ENCODE measurements around the gene RPS6KA5. TPM values are rescaled to one million over a fixed set of nuclear protein-coding genes. Genes with fewer than 3 reads are reported as not detected.
"Not testable (repeated sequence)": the region's sequence is repeated elsewhere in the genome, so short reads cannot be mapped to it uniquely, and the experiment has no call there.

Gene RPS6KA5
- total RNA-seq, 4 donors from 2014 or later: 30.8 to 48.6 (median 36.6) TPM

DNA sequence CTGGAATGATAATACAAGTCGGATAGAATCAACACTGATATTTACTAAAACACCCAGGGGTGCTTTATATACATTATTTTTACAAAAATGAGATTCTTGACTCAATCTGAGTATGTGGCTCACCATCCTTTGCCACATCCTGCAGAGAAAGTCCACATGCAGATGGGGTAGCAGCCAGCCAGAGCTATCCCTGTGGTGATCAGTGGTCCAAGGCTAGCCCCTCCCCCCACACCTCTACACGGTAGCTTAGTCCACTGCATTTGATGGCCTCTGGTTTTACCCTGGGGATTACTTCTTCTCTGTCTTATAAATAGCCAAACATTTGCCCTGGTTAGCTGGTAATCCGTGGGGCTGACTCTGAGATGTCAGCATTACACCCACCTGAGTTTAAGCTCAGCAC lies 216.1 kb downstream of the RPS6KA5 start:
- no peak for ATAC-seq
- no peak overlapping the region for H3K4me3 ChIP-seq
- no peaks in the 10 kb centered on the region for H3K27me3 ChIP-seq
- no peak for TF ChIP-seq EP300 (IDR thresholded peaks at IDR 0.05)
- TF ChIP-seq POLR2A (IDR thresholded peaks at IDR 0.05): no peak
- TF ChIP-seq, protein P1, sequence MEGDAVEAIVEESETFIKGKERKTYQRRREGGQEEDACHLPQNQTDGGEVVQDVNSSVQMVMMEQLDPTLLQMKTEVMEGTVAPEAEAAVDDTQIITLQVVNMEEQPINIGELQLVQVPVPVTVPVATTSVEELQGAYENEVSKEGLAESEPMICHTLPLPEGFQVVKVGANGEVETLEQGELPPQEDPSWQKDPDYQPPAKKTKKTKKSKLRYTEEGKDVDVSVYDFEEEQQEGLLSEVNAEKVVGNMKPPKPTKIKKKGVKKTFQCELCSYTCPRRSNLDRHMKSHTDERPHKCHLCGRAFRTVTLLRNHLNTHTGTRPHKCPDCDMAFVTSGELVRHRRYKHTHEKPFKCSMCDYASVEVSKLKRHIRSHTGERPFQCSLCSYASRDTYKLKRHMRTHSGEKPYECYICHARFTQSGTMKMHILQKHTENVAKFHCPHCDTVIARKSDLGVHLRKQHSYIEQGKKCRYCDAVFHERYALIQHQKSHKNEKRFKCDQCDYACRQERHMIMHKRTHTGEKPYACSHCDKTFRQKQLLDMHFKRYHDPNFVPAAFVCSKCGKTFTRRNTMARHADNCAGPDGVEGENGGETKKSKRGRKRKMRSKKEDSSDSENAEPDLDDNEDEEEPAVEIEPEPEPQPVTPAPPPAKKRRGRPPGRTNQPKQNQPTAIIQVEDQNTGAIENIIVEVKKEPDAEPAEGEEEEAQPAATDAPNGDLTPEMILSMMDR (IDR thresholded peaks at IDR 0.05): no peak
- TF ChIP-seq POLR2AphosphoS5 (IDR thresholded peaks at IDR 0.05): no peak
- no peaks in the 10 kb centered on the region for H3K9me3 ChIP-seq
- H3K4me1 ChIP-seq: peaks cover 0 to 4% (median 4%) of the 10 kb centered on the region in 3 donors
- peaks cover 0 to 15% of the 10 kb centered on the region in 2 donors for H3K36me3 ChIP-seq
- no peak overlapping the region for H3K27ac ChIP-seq
- 79 to 88% methylated on average over 1 to 2 of the region's 3 CpGs for WGBS, 2 donors (ENCODE audit: low coverage in 1 of 2)

DNA sequence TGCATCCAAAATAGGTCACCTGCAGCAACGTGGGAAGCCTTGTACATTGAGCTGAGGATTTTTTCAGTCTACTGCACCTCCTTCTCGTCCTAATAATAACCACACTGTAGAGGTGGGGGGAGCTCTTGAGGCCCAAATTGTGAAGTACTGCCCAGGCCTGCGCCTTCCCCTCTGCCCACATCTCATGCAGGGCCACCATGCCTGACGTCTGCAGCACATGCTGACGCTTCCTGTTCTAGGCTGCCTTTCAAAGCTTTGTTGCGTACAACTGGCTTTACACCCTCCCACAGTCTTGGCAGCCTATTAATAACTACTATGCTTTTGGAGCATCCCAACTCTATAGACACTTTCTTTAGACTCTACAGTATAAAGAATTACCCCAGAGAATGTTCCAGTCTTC lies 217.7 kb downstream of the RPS6KA5 start:
- Histone ChIP-seq H3K27ac (no peak overlapping the region), H3K4me3 (no peak overlapping the region), H3K4me1 (peaks cover 0 to 13% (median 6%) of the 10 kb centered on the region in 3 donors), H3K36me3 (peaks cover 0 to 14% of the 10 kb centered on the region in 2 donors), H3K9me3 (no peaks in the 10 kb centered on the region), H3K27me3 (no peaks in the 10 kb centered on the region)
- TF ChIP-seq EP300 (IDR thresholded peaks at IDR 0.05) (no peak), POLR2A (IDR thresholded peaks at IDR 0.05) (no peak), POLR2AphosphoS5 (IDR thresholded peaks at IDR 0.05) (no peak)
- TF ChIP-seq, protein P1 (IDR thresholded peaks at IDR 0.05): no peak
- no peak for ATAC-seq
- 67 to 84% methylated on average over 2 to 5 of the region's 6 CpGs for WGBS, 2 donors (ENCODE audit: low coverage in 1 of 2)

DNA sequence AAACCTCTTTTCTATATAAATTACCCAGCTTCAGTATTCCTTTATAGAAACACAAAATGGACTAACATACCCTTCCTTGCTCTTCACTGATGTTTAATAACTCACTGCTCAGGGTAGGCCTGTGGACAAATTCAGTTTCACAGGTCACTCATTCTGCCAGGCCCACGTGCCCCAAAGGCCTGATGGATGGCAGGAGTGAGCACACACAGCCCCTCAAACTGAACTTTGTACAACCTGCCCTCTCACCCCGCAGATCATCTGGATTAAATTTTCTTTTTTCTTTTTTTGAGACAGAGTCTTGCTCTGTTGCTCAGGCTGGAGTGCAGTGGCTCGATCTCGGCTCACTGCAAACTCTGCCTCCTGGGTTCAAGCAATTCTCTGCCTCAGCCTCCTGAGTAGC lies 219.8 kb downstream of the RPS6KA5 start:
- H3K27ac ChIP-seq, ATAC-seq, H3K4me3 ChIP-seq, H3K27me3 ChIP-seq, H3K9me3 ChIP-seq, H3K36me3 ChIP-seq: not testable (repeated sequence)
- WGBS, 2 donors (ENCODE audit: low coverage in 1 of 2): 83 to 100% methylated on average over 1 to 4 of the region's 4 CpGs
- peaks cover 0 to 13% (median 6%) of the 10 kb centered on the region in 3 donors for H3K4me1 ChIP-seq

DNA sequence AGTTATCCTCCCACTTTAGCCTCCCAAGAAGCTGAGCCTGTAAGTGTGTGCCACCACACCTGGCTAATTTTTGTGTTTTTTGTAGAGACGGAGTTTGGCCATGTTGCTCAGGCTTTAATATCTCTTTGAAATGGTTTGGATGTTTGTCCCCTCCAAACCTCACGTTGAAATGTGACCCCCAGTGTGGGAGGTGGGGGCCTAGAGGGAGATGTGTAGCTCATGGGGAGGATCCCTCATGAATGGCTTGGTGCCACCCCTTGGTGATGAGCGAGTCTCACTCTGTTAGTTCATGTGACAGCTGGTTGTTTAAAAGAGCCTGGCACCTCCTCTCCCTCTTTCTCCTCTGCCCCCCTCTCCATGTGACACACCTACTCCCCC lies 220.6 kb downstream of the RPS6KA5 start:
- Histone ChIP-seq H3K4me1 (peaks cover 0 to 13% (median 6%) of the 10 kb centered on the region in 3 donors), H3K27me3 (no peaks in the 10 kb centered on the region), H3K4me3 (no peak overlapping the region), H3K36me3 (no peaks in the 10 kb centered on the region), H3K9me3 (no peaks in the 10 kb centered on the region), H3K27ac (peak overlapping the region in 3 of 4 donors; percentile 61 to 74 (median 63))
- WGBS, 2 donors (ENCODE audit: low coverage in 1 of 2): 86 to 89% methylated on average over 3 of the region's 3 CpGs
- no peak for ATAC-seq
- TF ChIP-seq, protein P1 (IDR thresholded peaks at IDR 0.05): no peak
- no peak for TF ChIP-seq POLR2A (IDR thresholded peaks at IDR 0.05)
- TF ChIP-seq EP300 (IDR thresholded peaks at IDR 0.05): no peak
- no peak for TF ChIP-seq POLR2AphosphoS5 (IDR thresholded peaks at IDR 0.05)

DNA sequence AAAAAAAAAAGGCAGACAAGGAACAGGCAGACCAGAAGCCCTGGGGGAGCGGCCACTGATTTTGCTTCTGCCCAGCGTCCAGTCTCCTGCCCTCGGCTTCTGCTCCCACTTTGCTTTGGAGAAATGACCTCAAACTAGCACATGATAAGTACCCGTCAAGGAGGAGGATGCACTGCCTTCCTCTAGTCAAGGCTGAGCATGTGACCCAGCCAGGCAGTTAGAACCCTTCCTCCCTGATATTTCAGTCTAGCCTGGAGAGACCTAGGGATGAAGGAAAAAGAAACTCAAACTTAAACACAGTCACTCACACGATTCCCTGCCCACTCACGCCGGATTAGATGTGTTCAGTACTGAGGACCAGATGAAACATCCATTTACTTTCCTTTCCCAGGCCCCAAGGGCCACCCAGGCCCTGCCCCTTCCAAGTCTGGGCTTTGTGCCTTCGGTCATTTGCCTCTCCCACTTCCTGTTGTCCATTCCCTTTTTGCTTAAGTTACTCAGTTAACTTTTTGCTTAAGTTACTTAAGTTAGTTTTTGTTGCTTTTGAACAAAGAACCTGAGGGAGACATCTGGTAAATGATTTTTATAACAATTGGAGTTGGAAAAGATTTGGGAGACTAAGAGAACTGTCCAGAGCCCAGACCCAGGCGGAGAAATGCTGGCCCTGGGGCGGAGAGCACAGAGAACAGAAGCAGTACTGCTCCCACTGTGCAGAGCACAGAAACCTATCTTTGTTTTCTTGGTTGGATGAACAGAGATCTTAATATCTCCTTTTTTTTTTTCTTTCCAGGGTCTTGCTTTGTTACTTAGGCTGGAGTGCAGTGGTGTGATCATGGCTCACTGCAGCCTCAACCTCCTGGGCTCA lies 221.2 kb downstream of the RPS6KA5 start:
- no peaks in the 10 kb centered on the region for H3K27me3 ChIP-seq
- H3K27ac ChIP-seq: peak overlapping the region in 3 of 4 donors; percentile 61 to 74 (median 63)
- H3K4me1 ChIP-seq: peaks cover 0 to 13% (median 6%) of the 10 kb centered on the region in 3 donors
- TF ChIP-seq, protein P1 (IDR thresholded peaks at IDR 0.05): no peak
- TF ChIP-seq POLR2A (IDR thresholded peaks at IDR 0.05): no peak
- TF ChIP-seq POLR2AphosphoS5 (IDR thresholded peaks at IDR 0.05): no peak
- no peak for TF ChIP-seq EP300 (IDR thresholded peaks at IDR 0.05)
- H3K9me3 ChIP-seq: no peaks in the 10 kb centered on the region
- 23 to 38% methylated on average over 5 to 10 of the region's 10 CpGs for WGBS, 2 donors (ENCODE audit: low coverage in 1 of 2)
- H3K36me3 ChIP-seq: no peaks in the 10 kb centered on the region
- peak; percentile 86 for ATAC-seq
- H3K4me3 ChIP-seq: peak overlapping the region in 1 of 2 donors; percentile 18

DNA sequence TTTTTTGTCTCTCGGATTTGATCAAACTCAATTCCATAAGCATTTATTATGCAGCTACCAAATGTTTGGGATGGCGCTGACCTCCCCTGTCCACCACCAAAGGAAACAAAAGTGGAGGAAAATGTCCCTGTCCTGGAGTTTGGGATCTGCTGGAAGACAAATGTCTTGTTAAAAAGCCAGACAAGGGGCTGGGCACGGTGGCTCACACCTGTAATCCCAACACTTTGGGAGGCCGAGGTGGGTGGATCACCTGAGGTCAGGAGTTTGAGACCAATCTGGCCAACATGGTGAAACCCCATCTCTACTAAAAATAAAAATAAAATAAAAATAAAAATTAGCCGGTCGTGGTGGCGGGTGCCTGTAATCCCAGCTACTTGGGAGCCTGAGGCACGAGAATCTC lies 221.9 kb downstream of the RPS6KA5 start:
- H3K4me3 ChIP-seq, H3K36me3 ChIP-seq, ATAC-seq, H3K9me3 ChIP-seq, H3K27me3 ChIP-seq: not testable (repeated sequence)
- peaks cover 0 to 13% (median 6%) of the 10 kb centered on the region in 3 donors for H3K4me1 ChIP-seq
- peak overlapping the region in 2 of 4 donors; percentile 61 to 63 for H3K27ac ChIP-seq
- WGBS, 2 donors (ENCODE audit: low coverage in 1 of 2): 75 to 76% methylated on average over 3 to 7 of the region's 8 CpGs

Data from gastroesophageal sphincter (tissue), 4 donors.